Hepatocyte (in vitro differentiated cells): ENCODE measurements around the gene FAM131C.

Experiments
- EZH2 ChIP-seq: fragments of 200-600 bp; sonication (generic); IDR thresholded peaks from 2 replicates; pipeline ENCODE4 v1.6.1; 2016; ENCODE audit warnings: antibody characterized with exemption, mild to moderate bottlenecking, borderline replicate concordance
- EZH2phosphoT487 ChIP-seq: fragments of 200-600 bp; sonication (generic); IDR thresholded peaks from one replicate; pipeline ENCODE4 v1.6.1; 2018; ENCODE audit warnings: antibody characterized with exemption, mild to moderate bottlenecking, low read depth, moderate library complexity; ENCODE audit not compliant: unreplicated experiment, severe bottlenecking
- TF ChIP-seq, protein P1 (sequence below): fragments of 200-600 bp; sonication (generic); IDR thresholded peaks from 2 replicates; pipeline ENCODE4 v1.5.1; 2016; ENCODE audit warnings: antibody characterized with exemption, mild to moderate bottlenecking; ENCODE audit not compliant: poor library complexity

- TF ChIP-seq, protein P1, sequence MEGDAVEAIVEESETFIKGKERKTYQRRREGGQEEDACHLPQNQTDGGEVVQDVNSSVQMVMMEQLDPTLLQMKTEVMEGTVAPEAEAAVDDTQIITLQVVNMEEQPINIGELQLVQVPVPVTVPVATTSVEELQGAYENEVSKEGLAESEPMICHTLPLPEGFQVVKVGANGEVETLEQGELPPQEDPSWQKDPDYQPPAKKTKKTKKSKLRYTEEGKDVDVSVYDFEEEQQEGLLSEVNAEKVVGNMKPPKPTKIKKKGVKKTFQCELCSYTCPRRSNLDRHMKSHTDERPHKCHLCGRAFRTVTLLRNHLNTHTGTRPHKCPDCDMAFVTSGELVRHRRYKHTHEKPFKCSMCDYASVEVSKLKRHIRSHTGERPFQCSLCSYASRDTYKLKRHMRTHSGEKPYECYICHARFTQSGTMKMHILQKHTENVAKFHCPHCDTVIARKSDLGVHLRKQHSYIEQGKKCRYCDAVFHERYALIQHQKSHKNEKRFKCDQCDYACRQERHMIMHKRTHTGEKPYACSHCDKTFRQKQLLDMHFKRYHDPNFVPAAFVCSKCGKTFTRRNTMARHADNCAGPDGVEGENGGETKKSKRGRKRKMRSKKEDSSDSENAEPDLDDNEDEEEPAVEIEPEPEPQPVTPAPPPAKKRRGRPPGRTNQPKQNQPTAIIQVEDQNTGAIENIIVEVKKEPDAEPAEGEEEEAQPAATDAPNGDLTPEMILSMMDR: no peak
- TF ChIP-seq EZH2phosphoT487: no peak
- TF ChIP-seq EZH2: no peak
Measured at GRCh38 chr1:16076031-16076864, 2.8 kb upstream of the FAM131C start.
